Mesothelial cell of epicardium (in vitro differentiated cells): ENCODE results near the gene SLC13A4. TPM values are rescaled to one million over a fixed set of nuclear protein-coding genes. Genes with fewer than 3 reads are reported as not detected.
"Not testable (repeated sequence)": the region's sequence is repeated elsewhere in the genome, so short reads cannot be mapped to it uniquely, and the experiment has no call there.

ENCODE experiments used
- DNase-seq, 2 experiments: peaks; one replicate each; pipeline ENCODE4 v3.0.0; 2021; ENCODE audit warnings: low spot score in 2 of 2; ENCODE audit not compliant: unreplicated experiment in 2 of 2
- H3K27ac Mint-ChIP-seq: 2 replicates; pipeline ENCODE4 v1.8.0; 2021; ENCODE audit warnings: mixed read lengths
- H3K27me3 Mint-ChIP-seq: 2 replicates; pipeline ENCODE4 v1.8.0; 2021; ENCODE audit warnings: low read depth, mixed read lengths
- H3K36me3 Mint-ChIP-seq: 2 replicates; pipeline ENCODE4 v1.8.0; 2021; ENCODE audit warnings: mixed read lengths
- H3K4me1 Mint-ChIP-seq: 2 replicates; pipeline ENCODE4 v1.8.0; 2021; ENCODE audit warnings: mixed read lengths
- H3K4me3 Mint-ChIP-seq: 2 replicates; pipeline ENCODE4 v1.8.0; 2021; ENCODE audit warnings: mild to moderate bottlenecking, moderate library complexity, mixed read lengths
- H3K9me3 Mint-ChIP-seq: 2 replicates; pipeline ENCODE4 v1.8.0; 2021; ENCODE audit warnings: mixed read lengths
- CTCF ChIP-seq: fragments of 200-600 bp; sonication (generic); IDR thresholded peaks from one replicate; pipeline ENCODE4 v1.5.0; 2021; ENCODE audit warnings: antibody characterized with exemption; ENCODE audit not compliant: unreplicated experiment
- total RNA-seq: library from RNA; stranded (reverse); gene quantifications from 3 replicates; pipeline ENCODE4 v1.2.1, GENCODE V29; 2021

SLC13A4 gene
- total RNA-seq = 0.09 to 0.14 TPM in 2 of 3 replicates, not detected in the other

GRCh38 chr7:135728136-135728669, at the start of gene SLC13A4:
TSS of gene SLC13A4 (minus strand) at chr7:135728186. CDS start at chr7:135727496, 690 bp downstream.
- H3K4me3 Mint-ChIP-seq = no peak within 1 kb of the TSS
- H3K27me3 Mint-ChIP-seq = no peaks in the 10 kb centered on the region
- no peak for DNase-seq
- H3K27ac Mint-ChIP-seq = no peak within 1 kb of the TSS
- TF ChIP-seq CTCF = no peak
- H3K4me1 Mint-ChIP-seq = peaks cover 17% of the 10 kb centered on the region
- no peaks in the 10 kb centered on the region for H3K9me3 Mint-ChIP-seq
- no peaks in the 10 kb centered on the region for H3K36me3 Mint-ChIP-seq

- not testable (repeated sequence) for DNase-seq, H3K27ac Mint-ChIP-seq, H3K4me3 Mint-ChIP-seq, H3K27me3 Mint-ChIP-seq
- peaks cover 11% of the 10 kb centered on the region for H3K36me3 Mint-ChIP-seq
- peaks cover 19% of the 10 kb centered on the region for H3K4me1 Mint-ChIP-seq
- peaks cover 23% of the 10 kb centered on the region for H3K9me3 Mint-ChIP-seq
Measured at GRCh38 chr7:135775915-135776314, 47.9 kb upstream of the SLC13A4 start.

- Mint-ChIP-seq H3K4me3 (no peak overlapping the region), H3K27ac (peak overlapping the region; percentile 24), H3K27me3 (no peaks in the 10 kb centered on the region), H3K9me3 (peaks cover 23% of the 10 kb centered on the region), H3K4me1 (peaks cover 19% of the 10 kb centered on the region), H3K36me3 (peaks cover 11% of the 10 kb centered on the region)
- DNase-seq = no peak
- TF ChIP-seq CTCF = no peak
Measured at GRCh38 chr7:135775230-135775629, 47.2 kb upstream of the SLC13A4 start.

- DNase-seq = no peak
- H3K4me1 Mint-ChIP-seq = peaks cover 19% of the 10 kb centered on the region
- peak overlapping the region; percentile 90 for H3K27ac Mint-ChIP-seq
- no peaks in the 10 kb centered on the region for H3K27me3 Mint-ChIP-seq
- H3K9me3 Mint-ChIP-seq = peaks cover 23% of the 10 kb centered on the region
- no peak for TF ChIP-seq CTCF
- peaks cover 11% of the 10 kb centered on the region for H3K36me3 Mint-ChIP-seq
- H3K4me3 Mint-ChIP-seq = no peak overlapping the region
Measured at GRCh38 chr7:135774284-135774683, 46.3 kb upstream of the SLC13A4 start.

GRCh38 chr7:135773464-135773863, 45.5 kb upstream of the SLC13A4 start:
- Mint-ChIP-seq H3K4me1 (peaks cover 24% of the 10 kb centered on the region), H3K27ac (peak overlapping the region; percentile 90), H3K4me3 (no peak overlapping the region), H3K36me3 (peaks cover 6% of the 10 kb centered on the region), H3K27me3 (no peaks in the 10 kb centered on the region), H3K9me3 (peaks cover 16% of the 10 kb centered on the region)
- DNase-seq = no peak
- TF ChIP-seq CTCF = no peak

GRCh38 chr7:135772639-135773222, 44.7 kb upstream of the SLC13A4 start:
- DNase-seq = no peak
- H3K4me1 Mint-ChIP-seq = peaks cover 26% of the 10 kb centered on the region
- H3K27ac Mint-ChIP-seq = no peak overlapping the region
- H3K27me3 Mint-ChIP-seq = no peaks in the 10 kb centered on the region
- H3K36me3 Mint-ChIP-seq = peaks cover 3% of the 10 kb centered on the region
- no peak for TF ChIP-seq CTCF
- H3K4me3 Mint-ChIP-seq = no peak overlapping the region
- H3K9me3 Mint-ChIP-seq = peaks cover 9% of the 10 kb centered on the region
